Choroid plexus epithelial cell (primary cell): Measurements from ENCODE around the gene SYN1.

Source experiments
- DNase-seq: peaks from one replicate; pipeline ENCODE4 v3.0.0-alpha.2; 2010; ENCODE audit warnings: low read depth
- H3K4me3 ChIP-seq: 2 replicates; pipeline ENCODE4 v1.5.1; 2011; ENCODE audit warnings: low read depth, mild to moderate bottlenecking, control low read depth, low read length, moderate library complexity
- CTCF ChIP-seq: conservative IDR thresholded peaks from 2 replicates; pipeline ENCODE4 v1.5.1; 2011; ENCODE audit warnings: low read depth, mild to moderate bottlenecking, control low read depth, inconsistent platforms, low read length, moderate library complexity

The SYN1 gene

GRCh38 chrX:47539860-47540259 is 79.8 kb downstream of the SYN1 start:
- DNase-seq = no peak
- TF ChIP-seq CTCF = no peak
- H3K4me3 ChIP-seq = no peak overlapping the region

DNA sequence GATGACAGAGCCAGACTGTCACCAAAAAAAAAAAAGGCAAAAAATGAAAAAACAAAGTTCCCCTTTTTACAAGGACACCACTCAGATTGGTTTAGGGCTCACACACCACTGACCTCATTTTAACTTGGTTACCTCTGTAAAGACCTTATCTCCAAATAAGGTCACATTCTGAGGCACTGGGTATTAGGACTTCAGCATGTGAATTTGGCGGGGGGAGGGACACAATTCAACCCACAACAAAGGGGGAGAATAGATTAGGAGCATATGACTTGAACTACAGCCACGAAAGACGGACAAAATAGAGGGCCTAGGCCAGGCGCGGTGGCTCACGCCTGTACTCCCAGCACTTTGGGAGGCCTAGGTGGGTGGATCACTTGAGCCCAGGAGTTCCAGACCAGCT is 89.6 kb downstream of the SYN1 start:
- no peak for TF ChIP-seq CTCF
- no peak for DNase-seq
- no peak overlapping the region for H3K4me3 ChIP-seq

DNA sequence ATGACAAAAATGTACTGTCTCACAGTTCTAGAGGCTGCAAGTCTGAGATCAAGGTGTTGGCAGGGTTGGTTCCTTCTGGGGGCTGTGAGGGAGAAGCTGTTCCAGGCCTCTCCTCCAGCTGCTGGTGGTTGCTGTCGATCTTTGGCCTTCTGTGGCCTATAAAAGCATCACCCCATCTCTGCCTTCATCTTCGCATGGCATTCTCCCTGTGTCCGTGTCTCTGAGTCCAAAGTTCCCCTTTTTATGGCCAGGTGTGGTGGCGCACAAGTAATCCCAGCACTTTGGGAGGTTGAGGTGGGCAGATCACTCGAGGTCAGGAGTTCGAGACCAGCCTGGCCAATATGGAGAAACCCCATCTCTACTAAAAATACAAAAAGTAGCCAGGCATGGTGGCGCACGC is 90.1 kb downstream of the SYN1 start:
- DNase-seq = no peak
- no peak for TF ChIP-seq CTCF
- no peak overlapping the region for H3K4me3 ChIP-seq

DNA sequence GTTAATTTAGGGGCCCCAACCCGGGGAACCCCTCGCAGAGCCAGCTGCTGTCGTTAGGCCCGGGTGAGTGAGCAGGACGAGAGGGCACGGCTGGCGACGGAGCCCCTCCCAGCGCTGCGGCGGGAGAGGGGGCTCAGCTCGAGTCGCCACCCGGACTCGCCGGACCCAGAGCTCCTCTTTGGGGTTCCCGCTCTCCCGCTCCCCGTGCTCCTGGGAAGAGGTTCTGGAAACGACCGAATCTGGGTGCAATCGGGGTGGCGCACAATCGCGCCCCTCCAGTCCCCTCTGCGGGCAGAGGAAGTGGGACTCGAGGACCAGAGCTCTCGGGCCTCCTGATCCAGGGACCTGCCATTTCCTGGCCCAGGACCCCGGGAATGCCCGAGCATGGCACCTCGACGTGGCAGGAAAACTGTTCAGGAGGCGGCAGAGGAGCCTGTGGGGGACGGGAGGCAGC is 95.9 kb downstream of the SYN1 start:
- H3K4me3 ChIP-seq = peak overlapping the region; percentile 61
- TF ChIP-seq CTCF = no peak
- DNase-seq = no peak

- H3K4me3 ChIP-seq = peak overlapping the region; percentile 61
- TF ChIP-seq CTCF = peak; percentile 72
- peak; percentile 71 for DNase-seq
Measured at GRCh38 chrX:47523297-47523696, 96.4 kb downstream of the SYN1 start.
